ENCODE results near the gene SIX6.

SIX6 gene

GRCh38 chr14:60514741-60515491 lies 6.0 kb downstream of the SIX6 start:
- no peak for DNase-seq

GRCh38 chr14:60515511-60516289 lies 6.8 kb downstream of the SIX6 start:
- DNase-seq: no peak

DNA sequence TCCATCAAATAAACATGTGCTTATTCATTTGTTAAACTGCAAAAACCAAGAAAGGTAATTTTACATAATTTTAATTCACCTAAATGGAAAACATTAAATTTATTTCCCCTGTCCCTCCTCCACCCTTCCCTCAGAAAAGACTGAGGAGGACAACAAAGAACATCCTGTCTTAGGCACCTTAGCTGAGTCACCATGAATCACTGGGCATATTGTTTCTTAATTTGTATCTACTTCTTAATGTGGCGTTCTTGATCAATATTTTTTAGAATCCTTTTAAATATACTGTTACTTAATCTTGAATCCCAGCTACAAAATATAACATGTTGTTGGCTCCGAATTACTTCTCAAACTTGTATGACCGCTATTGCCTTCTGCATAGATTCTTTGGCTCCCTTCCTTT lies 23.5 kb downstream of the SIX6 start:
- no peak for DNase-seq

GRCh38 chr14:60537663-60538062 lies 28.7 kb downstream of the SIX6 start:
- DNase-seq: no peak

GRCh38 chr14:60544659-60545058 lies 35.7 kb downstream of the SIX6 start:
- no peak for DNase-seq

GRCh38 chr14:60553808-60554207 lies 44.9 kb downstream of the SIX6 start:
- DNase-seq: peak; percentile 29

- peak; percentile 81 for DNase-seq
Measured at GRCh38 chr14:60561845-60562746, 53.1 kb downstream of the SIX6 start.
